NCI-H2196 treated with DMSO at 0.1 percent for 48 hours (cell line): ENCODE results near the gene STRBP.
"Not testable (repeated sequence)": the region's sequence is repeated elsewhere in the genome, so short reads cannot be mapped to it uniquely, and the experiment has no call there.

ENCODE experiments used
- DNase-seq: peaks from one replicate; lab custom pipeline; 2025; ENCODE audit not compliant: unreplicated experiment; lab: John Stamatoyannopoulos, UW

STRBP gene

DNA sequence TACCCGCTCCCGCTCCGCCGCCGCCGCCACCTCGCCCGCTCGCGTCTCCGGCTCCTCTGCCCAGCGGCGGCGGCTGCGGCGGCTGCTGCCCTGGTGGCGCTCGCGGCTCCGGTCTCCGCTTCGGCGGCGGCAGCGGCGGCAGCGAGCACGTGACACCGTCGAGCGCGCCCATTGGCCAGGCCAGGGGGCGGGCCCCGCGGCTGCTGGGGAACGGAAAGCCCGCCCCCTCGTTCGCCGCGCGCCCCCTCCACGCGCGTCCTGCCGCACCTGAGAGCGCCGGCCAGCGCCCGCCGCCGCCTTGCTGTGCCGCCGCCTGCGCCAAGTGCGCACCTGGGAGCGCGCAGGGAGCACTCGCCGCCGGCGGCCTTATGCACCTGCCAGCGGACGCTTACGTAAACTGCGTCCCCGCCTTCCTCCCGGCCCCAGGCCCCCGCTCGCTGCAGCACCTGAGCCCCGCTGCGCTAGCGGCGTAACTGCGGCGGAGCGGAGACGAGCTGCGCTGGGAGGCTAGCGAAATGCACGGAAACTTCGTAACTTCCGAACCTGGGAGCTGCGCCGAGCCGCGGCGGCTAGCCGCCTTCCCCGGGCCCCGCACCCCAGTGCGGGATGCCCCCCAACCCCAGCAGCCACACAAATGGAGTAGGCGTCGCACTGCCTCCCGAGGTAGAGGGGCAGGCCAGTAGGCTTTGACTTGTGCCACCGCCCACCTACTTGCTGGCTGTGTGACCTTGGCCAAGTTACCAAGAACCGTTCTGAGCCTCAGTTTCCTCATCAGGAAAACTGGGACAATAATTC lies at the start of gene STRBP:
Gene STRBP, minus strand, starts transcription at position 122 of the 795 bp plus-strand sequence. CDS start 84,452 bp downstream, outside the sequence.
- peak; percentile 92 for DNase-seq

- DNase-seq: no peak
These were observed 47.8 kb upstream of the STRBP start for GRCh38 chr9:123316053-123316718.

DNA sequence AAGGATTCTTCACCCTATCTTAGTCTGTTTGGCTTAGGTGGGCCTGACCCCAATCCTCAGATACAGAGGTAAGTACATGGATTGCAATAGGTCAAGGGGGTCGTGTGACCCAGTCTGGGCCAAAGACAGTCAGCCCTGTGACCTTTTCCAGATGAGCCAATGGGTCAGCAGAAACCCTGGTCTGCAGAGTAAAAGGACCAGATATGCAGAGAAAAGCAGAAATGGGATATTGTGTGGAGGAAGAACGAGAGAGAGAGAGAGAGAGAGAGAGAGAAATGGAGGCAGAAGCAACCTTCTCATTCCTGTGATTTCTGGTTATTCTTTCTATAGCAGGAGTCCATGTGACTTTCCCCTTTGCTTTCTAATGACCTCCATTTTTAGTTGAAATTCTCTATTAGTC lies 47.2 kb upstream of the STRBP start:
- DNase-seq: no peak

DNA sequence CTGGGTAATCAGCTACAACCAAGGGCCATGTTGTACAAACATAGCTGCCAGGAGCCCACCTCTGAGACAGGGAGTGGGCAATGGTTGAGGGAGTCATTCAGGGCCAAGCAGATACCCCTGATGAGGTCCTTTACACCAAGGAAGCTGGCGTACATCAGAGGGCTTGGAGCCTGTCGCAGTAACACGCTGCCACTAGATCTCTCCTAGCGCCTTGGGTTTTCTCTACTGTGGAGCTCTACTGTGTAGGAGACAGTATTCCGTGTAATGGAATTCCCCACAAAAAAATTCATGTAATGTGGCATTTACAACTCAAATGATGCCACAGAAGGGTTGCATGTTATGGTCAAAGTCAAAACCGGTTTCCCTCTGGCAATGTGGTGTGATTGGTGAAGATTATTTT lies 46.2 kb upstream of the STRBP start:
- DNase-seq: no peak

- DNase-seq: no peak
These were observed 44.0 kb upstream of the STRBP start for GRCh38 chr9:123312306-123312877.

DNA sequence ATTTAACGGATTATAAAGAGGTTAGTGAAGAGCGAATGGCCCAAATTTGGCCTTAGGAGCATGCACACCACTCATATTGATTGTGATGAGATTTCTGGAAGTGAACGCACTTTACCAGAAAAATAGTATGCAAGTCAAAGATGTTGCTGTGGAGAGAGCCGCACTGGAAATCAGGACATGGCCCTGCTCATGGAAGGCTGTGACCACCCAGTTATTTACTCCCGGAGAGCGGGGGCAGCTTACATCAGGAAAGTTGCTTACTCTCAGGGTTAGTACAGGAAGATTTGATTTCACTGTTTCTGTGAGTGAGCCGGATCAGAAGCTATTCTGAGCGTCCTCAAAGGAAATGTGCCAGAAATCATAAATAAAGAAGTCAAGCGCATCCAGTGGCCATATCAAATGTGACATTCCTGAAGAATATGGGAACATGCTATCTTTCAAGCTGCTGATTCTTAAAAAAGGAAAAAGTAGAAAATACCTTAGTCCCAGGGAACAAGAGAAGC lies 42.9 kb upstream of the STRBP start:
- DNase-seq: no peak

GRCh38 chr9:123310551-123311249 lies 42.3 kb upstream of the STRBP start:
- no peak for DNase-seq

GRCh38 chr9:123309611-123310010 lies 41.2 kb upstream of the STRBP start:
- DNase-seq: no peak

GRCh38 chr9:123305879-123306278 lies 37.5 kb upstream of the STRBP start:
- DNase-seq: no peak

DNA sequence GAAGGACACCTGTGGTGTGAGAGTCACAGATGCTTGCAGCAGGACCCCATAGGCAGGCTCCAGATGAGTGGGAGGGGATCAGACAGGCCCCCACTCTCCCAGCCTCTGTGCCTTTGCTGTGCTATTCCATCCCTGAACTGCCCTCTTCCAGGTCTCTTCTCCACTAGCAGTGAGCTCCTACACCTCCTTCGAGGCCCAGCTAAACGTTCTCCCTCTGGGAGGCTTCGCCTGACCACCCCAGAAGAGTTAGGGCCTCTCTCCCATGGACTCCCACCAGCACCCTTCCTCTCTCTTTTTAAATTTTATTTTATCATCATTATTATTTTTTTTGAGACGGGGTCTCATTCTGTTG lies 35.9 kb upstream of the STRBP start:
- DNase-seq: no peak

DNA sequence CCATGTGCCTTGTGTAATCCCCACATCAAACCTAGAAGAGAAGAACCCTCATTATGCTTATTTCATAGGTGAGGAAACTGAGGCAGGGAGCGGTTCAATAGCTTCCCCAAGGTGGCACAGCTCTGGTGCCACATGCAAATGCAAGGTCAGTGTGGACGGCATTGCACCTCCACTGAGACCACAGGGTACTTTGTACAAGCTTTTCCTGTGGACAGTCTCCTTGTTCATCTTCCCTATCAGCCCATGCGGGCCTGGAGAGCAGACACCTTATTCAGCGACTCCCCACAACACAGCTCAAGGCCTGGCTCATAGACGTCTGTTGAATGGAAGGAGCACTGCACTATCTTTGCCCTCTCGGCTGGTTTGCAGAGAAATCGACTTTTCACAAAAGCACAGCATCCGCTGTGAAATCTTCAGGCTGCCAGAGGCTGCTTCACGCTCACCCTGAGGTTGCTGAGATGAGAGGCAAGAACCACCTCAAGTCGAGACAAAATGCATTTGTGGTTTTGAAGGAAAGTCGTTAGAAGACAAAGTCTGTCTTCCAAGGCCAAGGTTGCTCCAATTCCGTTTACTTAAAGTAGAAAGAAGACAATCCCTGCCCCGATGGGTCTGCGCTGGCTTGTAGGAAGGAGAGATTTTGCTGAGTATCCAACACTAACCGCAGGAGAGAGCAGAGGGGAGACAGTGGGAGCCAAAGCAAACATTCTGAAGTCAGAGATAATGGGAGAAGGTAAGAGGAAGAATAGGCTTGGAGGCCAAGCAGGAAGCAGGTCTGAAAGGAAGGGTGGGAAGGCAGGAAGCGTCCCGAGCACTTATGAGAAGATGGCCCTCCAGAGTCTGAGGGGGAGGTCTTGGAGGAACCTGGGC lies 34.2 kb upstream of the STRBP start:
- no peak for DNase-seq

GRCh38 chr9:123301936-123302335 lies 33.5 kb upstream of the STRBP start:
- not testable (repeated sequence) for DNase-seq

GRCh38 chr9:123300554-123300953 lies 32.2 kb upstream of the STRBP start:
- no peak for DNase-seq

DNA sequence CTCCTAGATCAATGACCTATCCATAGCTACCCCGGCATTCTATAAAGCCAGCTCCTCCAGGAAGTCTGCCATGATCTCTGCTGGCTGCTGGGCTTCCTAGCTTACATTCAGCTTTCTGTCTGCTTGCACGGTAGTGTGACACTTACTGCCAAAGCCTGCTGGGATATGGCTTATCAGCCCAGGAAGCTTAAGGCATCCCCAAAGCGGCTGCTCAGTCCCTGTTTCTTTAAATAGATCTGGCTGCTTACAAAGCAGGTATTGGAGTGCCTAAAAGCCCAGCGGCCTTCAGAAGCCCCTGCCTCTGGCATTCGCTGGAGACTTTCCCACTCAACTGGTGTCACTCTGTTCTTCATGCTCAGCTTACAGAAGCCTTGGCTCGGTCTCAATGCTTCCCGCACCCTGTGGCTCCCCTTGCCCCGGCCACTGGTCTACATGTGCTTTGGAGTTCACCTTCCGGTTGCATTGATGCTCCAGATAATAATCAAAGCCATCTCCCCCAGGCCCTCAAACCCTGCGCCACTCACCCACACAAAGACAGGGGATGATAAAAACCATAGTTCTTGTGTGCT lies 31.3 kb upstream of the STRBP start:
- DNase-seq: no peak

DNA sequence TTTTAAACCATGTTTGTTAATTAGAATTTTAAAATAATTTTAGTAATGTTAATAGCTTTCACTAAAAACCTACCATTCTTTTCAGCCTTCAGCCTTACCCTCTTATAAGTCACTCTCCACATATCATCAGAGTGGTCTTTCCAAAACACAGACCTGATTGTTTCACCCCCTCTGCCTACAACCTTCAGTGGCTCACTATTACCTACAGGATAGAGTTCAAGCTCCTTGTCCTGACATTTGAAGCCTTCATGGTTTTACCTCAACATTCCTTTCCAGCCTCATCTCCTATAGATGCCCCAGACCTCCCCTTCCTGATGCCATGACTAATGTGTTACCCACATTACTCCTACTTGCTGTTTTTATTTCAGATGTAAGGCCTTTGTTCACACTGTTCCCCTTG lies 27.8 kb upstream of the STRBP start:
- no peak for DNase-seq

GRCh38 chr9:123291736-123292135 lies 23.4 kb upstream of the STRBP start:
- no peak for DNase-seq

DNA sequence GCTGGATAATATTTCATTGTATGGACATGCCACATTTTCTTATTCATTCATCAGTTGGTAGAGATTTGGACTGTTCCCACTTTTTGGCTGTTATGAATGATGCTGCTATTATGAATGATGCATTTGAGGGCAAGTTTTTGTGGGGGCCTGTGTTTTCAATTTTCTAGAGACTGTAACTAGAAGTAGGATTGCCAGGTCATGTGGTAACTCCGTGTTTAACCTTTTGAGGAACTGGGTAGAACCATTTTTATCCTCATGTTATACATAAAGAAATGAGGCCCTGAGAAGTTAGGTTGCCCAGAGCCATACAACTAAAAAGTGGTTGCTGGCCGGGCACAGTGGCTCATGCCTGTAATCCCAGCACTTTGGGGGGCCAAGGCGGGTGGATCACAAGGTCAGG lies 22.4 kb upstream of the STRBP start:
- DNase-seq: no peak

DNA sequence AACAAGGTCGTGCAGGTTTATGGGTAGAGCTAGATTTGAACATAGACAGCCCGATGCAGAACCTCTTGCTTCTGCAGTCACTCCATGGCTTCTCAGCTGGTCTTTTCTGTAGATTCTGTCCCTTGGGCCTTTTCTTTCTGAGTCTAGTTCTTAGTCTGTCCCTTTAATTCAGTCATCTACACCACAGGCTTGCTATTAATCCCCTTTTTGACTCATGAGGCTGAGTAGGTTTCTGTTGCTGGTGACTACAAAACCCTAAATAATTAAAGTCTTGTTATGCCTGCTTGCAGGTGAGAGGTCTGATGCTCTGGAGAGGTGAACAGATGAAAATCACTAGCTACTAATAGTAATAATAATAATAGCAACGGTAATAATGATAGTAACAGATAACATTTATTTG lies 19.3 kb upstream of the STRBP start:
- DNase-seq: no peak

DNA sequence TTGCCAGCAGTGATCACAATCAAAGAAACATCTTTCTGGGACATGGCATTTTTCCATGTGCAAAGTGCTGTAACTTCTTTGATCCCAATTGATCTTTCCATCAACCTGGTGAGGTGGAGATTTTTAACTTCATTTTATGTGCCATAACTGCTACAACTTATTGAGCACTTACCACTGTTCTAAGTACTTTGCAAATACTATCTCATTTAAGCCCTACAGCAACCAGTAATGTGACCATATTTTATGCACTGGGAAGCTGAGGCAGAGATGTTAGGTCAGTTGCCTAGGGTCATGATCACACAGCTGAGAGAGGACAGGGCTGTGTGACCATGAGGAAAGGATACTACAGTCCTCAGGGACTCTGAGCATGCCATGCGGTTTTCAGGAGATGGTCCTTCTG lies 17.9 kb upstream of the STRBP start:
- DNase-seq: no peak

DNA sequence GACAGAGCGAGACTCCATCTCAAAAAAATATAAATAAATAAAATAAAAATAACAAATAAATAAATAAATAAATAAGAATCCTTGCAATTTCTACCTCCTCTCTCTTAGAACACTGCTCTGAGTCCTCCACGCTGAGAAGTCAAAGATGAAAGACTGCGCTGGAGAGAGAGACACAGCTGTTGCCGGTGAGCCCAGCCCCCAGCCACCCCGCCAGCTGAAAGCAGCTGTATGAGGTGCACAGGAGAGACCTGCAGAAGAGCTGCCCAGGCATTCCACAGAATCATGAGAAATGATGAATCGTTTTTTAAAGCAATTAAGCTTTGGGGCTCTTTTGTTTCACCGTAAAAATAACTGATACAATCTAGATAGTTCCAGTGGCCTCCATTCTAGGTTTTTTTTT lies 16.3 kb upstream of the STRBP start:
- DNase-seq: no peak
